Activated naive CD4-positive, alpha-beta T cell treated with anti-CD3 and anti-CD28 coated beads for 36 hours (primary cell): Measurements from ENCODE around the gene UBA3. TPM values are rescaled to one million over a fixed set of nuclear protein-coding genes. Genes with fewer than 3 reads are reported as not detected.

ENCODE experiments used
- CTCF ChIA-PET: fragments of 350-600 bp; sonication (Branson Sonifier 250); formaldehyde crosslinking; loops from one replicate; lab custom pipeline; 2021; ENCODE audit warnings: antibody characterized with exemption; lab: Charles Lee
- DNase-seq: peaks from one replicate; pipeline ENCODE4 v3.0.0-alpha.2; 2020
- H3K27ac Mint-ChIP-seq: one replicate; pipeline ENCODE4 v1.8.0; 2021; ENCODE audit warnings: mild to moderate bottlenecking, mixed read lengths
- H3K27me3 Mint-ChIP-seq: one replicate; pipeline ENCODE4 v1.8.0; 2021; ENCODE audit warnings: low read depth, mixed read lengths
- H3K36me3 Mint-ChIP-seq: one replicate; pipeline ENCODE4 v1.8.0; 2021; ENCODE audit warnings: low read depth, mixed read lengths
- H3K4me1 Mint-ChIP-seq: one replicate; pipeline ENCODE4 v1.8.0; 2021; ENCODE audit warnings: low read depth, mixed read lengths
- H3K4me3 Mint-ChIP-seq: one replicate; pipeline ENCODE4 v1.8.0; 2021; ENCODE audit warnings: mild to moderate bottlenecking, moderate library complexity, mixed read lengths
- H3K9me3 Mint-ChIP-seq: one replicate; pipeline ENCODE4 v1.8.0; 2021; ENCODE audit warnings: mixed read lengths
- intact Hi-C: fragments of 100-400 bp; cut with micrococcal nuclease; formaldehyde crosslinking; loops from one replicate; pipeline ENCODE4 v1.15.1; 2023
- total RNA-seq, 2 experiments: library from RNA; stranded (reverse); gene quantifications; one replicate each; pipeline ENCODE4 v1.2.3, GENCODE V29; 2021

Gene UBA3
- total RNA-seq, 2 experiments from 2014 or later = 65.7 to 66.0 TPM

DNA sequence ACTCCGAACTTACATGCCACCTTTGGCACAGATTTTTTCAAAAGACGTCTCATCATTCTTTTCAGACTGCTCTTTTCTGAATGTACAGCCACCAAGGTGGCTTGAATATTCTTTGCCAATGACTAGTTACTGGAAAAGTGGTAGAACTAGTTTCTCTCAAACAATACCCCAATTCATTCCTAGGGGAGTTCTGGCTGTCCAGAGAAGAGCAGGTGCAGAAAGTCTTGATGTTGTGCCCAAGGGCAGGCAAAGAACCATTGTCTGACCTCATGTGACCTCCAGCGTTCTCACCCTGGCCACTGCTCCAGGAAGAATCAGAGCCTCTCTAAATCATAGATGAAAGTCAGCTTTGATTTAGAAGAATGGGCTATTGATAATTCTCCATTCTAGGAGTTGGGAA is 36.7 kb upstream of the UBA3 start:
- peaks cover 21% of the 10 kb centered on the region for H3K4me1 Mint-ChIP-seq

DNA sequence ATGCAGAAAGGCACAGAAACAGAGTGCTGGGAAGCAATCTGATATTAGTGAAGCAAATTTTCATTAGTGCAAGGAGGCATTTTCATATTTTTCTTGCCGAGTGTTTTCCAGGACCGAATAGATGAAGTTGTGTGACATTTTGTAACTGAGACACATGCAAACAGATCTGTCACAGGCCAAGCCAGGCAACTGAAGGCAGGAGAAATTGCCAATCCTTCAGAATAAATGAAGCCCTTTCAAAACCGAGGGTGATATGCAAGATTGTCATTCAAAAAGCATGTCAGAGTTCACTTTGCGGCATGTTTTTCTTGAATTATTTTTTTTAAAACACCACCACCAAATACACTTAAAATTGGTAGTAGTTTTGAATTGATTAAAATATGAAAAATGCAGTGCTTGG is 36.0 kb upstream of the UBA3 start:
- Mint-ChIP-seq H3K27me3 (no peaks in the 10 kb centered on the region), H3K36me3 (no peaks in the 10 kb centered on the region), H3K9me3 (no peaks in the 10 kb centered on the region), H3K4me1 (peaks cover 20% of the 10 kb centered on the region), H3K27ac (no peak overlapping the region), H3K4me3 (no peak overlapping the region)
- intact Hi-C loops = no loop called here
- no peak for DNase-seq
- CTCF ChIA-PET = interaction anchor here (1.7 kb wide), 1 partner anchor 190 kb away, joined by 4 read pairs; no protein-coding TSS in a partner anchor

More for the DNA sequence above, 36.7 kb upstream of the UBA3 start:
- no peak overlapping the region for H3K4me3 Mint-ChIP-seq
- H3K27ac Mint-ChIP-seq = no peak overlapping the region
- intact Hi-C loops = no loop called here
- H3K27me3 Mint-ChIP-seq = no peaks in the 10 kb centered on the region
- CTCF ChIA-PET = interaction anchor here (1.2 kb wide), 1 partner anchor 190 kb away, joined by 6 read pairs; no protein-coding TSS in a partner anchor
- no peak for DNase-seq
- no peaks in the 10 kb centered on the region for H3K36me3 Mint-ChIP-seq
- H3K9me3 Mint-ChIP-seq = no peaks in the 10 kb centered on the region

- peaks cover 18% of the 10 kb centered on the region for H3K4me1 Mint-ChIP-seq
- no peak overlapping the region for H3K27ac Mint-ChIP-seq
- intact Hi-C loops = no loop called here
- H3K9me3 Mint-ChIP-seq = no peaks in the 10 kb centered on the region
- no peaks in the 10 kb centered on the region for H3K27me3 Mint-ChIP-seq
- no peaks in the 10 kb centered on the region for H3K36me3 Mint-ChIP-seq
- no peak for DNase-seq
- no peak overlapping the region for H3K4me3 Mint-ChIP-seq
- CTCF ChIA-PET = interaction anchor here (0.6 to 1.7 kb wide), 2 partner anchors 70 to 191 kb away, joined by 3 to 4 read pairs; no protein-coding TSS in a partner anchor
Measured at GRCh38 chr3:69115731-69116130, 35.6 kb upstream of the UBA3 start.

- no peak for DNase-seq
- Mint-ChIP-seq H3K36me3 (no peaks in the 10 kb centered on the region), H3K4me3 (no peak overlapping the region), H3K27ac (no peak overlapping the region), H3K27me3 (no peaks in the 10 kb centered on the region), H3K4me1 (peaks cover 22% of the 10 kb centered on the region), H3K9me3 (no peaks in the 10 kb centered on the region)
- intact Hi-C loops = no loop called here
- CTCF ChIA-PET = interaction anchor here (1.1 kb wide), 1 partner anchor 12 kb away, joined by 4 read pairs; no protein-coding TSS in a partner anchor
Measured at GRCh38 chr3:69113536-69113935, 33.4 kb upstream of the UBA3 start.

DNA sequence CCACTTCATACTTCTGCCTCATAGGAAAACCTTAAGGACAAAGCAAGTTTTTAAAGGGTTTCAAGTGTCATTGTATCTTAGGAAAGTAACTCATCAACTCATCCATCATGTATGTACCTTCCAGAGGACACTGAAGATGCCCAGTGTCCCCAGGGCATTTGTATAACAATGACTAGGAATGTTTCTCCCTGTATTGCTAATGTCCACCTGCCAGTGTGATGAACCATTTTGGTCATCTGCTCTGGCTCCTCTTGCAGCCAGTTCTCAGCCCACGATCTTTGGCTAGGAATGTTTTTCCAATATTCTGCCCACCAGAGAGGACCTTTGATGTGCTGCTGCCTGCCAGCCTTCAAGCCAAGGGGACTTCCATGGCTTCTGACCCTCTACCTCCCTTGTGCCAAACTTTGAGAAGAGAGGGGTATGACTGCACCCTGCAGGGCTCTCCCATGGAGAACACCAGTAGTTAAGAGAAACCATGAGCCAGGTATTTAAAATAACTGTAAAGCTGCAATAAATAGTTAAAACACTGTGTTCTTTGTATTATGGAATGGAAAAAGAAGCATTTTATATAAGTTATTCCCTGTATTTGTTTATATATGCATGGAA is 30.9 kb upstream of the UBA3 start:
- Mint-ChIP-seq H3K27ac (no peak overlapping the region), H3K4me1 (peaks cover 28% of the 10 kb centered on the region), H3K4me3 (no peak overlapping the region), H3K9me3 (no peaks in the 10 kb centered on the region), H3K27me3 (no peaks in the 10 kb centered on the region), H3K36me3 (no peaks in the 10 kb centered on the region)
- CTCF ChIA-PET = interaction anchor here (0.9 kb wide), 1 partner anchor 51 kb away, joined by 3 read pairs; no protein-coding TSS in a partner anchor
- DNase-seq = no peak
- intact Hi-C loops = no loop called here

DNA sequence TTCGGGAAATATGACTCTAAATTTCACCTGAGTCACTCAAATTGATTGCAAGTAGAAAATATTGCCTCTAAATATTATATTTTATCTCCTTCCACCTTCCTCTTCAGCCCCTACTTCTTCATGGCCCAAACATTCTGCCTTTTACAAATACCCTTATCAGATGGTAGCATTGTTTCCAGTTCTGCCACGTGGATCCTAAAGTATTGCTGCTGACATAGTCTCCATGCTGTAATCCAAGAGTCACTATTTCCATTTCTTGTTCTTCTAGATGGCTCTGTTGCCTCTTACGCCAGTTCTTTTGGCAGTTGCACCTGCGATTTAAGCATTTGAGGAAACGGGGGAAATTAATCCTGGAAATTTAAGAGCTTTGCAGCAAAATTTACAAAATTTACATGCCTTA is 28.6 kb upstream of the UBA3 start:
- H3K4me1 Mint-ChIP-seq = peaks cover 39% of the 10 kb centered on the region
- H3K36me3 Mint-ChIP-seq = peaks cover 9% of the 10 kb centered on the region
- H3K9me3 Mint-ChIP-seq = no peaks in the 10 kb centered on the region
- intact Hi-C loops = no loop called here
- H3K27ac Mint-ChIP-seq = no peak overlapping the region
- H3K27me3 Mint-ChIP-seq = no peaks in the 10 kb centered on the region
- DNase-seq = no peak
- CTCF ChIA-PET = interaction anchor here (1.0 kb wide), 2 partner anchors 11 to 51 kb away, joined by 3 read pairs; no protein-coding TSS in a partner anchor
- H3K4me3 Mint-ChIP-seq = no peak overlapping the region

DNA sequence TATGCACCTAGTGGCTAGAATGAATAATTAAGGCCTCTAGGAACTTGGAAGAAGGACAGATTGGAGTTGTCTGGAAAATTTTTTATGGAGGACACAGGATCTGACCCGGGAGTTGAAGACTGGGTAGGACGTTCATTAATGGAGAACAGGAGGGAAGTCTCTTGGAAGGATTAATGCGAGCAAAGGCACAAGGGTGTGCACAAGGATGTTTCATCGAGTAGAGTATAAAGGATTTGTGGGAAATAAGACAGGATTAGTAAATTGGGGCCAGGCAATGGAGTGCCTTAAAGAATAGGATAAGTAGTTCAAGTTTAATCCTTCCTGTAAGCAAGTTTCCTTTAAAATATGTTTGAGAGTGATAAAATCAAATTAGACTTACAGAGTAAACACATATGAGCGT is 27.7 kb upstream of the UBA3 start:
- H3K9me3 Mint-ChIP-seq = no peaks in the 10 kb centered on the region
- H3K4me3 Mint-ChIP-seq = no peak overlapping the region
- DNase-seq = no peak
- no peak overlapping the region for H3K27ac Mint-ChIP-seq
- peaks cover 14% of the 10 kb centered on the region for H3K36me3 Mint-ChIP-seq
- CTCF ChIA-PET = no interaction called here
- intact Hi-C loops = no loop called here
- H3K4me1 Mint-ChIP-seq = peaks cover 39% of the 10 kb centered on the region
- no peaks in the 10 kb centered on the region for H3K27me3 Mint-ChIP-seq

DNA sequence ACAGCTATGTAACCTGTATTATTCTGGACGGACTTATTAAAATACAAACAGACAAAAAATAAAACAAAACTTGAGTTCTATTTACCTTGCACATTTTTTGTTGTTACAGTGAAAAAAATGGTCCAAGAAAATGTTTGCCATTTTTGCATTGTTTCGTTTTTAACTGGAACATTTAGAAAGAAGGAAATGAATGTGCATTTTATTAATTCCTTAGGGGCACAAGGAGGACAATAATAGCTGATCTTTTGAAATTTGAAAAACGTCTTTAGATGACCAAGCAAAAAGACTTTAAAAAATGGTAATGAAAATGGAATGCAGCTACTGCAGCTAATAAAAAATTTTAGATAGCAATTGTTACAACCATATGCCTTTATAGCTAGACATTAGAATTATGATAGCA is 25.2 kb upstream of the UBA3 start:
- intact Hi-C loops = no loop called here
- no peaks in the 10 kb centered on the region for H3K27me3 Mint-ChIP-seq
- CTCF ChIA-PET = interaction anchor here (0.7 to 1.7 kb wide), 3 partner anchors 11 to 136 kb away, joined by 3 to 5 read pairs (median 3); no protein-coding TSS in a partner anchor
- peak overlapping the region; percentile 13 for H3K27ac Mint-ChIP-seq
- peaks cover 46% of the 10 kb centered on the region for H3K4me1 Mint-ChIP-seq
- no peaks in the 10 kb centered on the region for H3K9me3 Mint-ChIP-seq
- H3K36me3 Mint-ChIP-seq = peaks cover 28% of the 10 kb centered on the region
- no peak overlapping the region for H3K4me3 Mint-ChIP-seq
- no peak for DNase-seq

DNA sequence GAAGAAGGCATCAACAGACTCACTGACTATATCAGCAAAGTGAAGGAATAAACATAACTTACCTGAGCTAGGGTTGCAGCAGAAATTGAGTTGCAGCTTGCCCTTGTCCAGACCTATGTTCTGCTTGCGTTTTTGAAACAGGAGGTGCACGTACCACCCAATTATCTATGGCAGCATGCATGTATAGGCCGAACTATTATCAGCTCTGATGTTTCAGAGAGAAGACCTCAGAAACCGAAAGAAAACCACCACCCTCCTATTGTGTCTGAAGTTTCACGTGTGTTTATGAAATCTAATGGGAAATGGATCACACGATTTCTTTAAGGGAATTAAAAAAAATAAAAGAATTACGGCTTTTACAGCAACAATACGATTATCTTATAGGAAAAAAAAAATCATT is 24.4 kb upstream of the UBA3 start:
- no peak for DNase-seq
- Mint-ChIP-seq H3K4me1 (peaks cover 50% of the 10 kb centered on the region), H3K36me3 (peaks cover 33% of the 10 kb centered on the region), H3K27me3 (no peaks in the 10 kb centered on the region), H3K27ac (peak overlapping the region; percentile 7), H3K9me3 (no peaks in the 10 kb centered on the region), H3K4me3 (no peak overlapping the region)
- intact Hi-C loops = no loop called here
- CTCF ChIA-PET = interaction anchor here (0.7 to 1.1 kb wide), 2 partner anchors 16 to 136 kb away, joined by 3 read pairs; no protein-coding TSS in a partner anchor

DNA sequence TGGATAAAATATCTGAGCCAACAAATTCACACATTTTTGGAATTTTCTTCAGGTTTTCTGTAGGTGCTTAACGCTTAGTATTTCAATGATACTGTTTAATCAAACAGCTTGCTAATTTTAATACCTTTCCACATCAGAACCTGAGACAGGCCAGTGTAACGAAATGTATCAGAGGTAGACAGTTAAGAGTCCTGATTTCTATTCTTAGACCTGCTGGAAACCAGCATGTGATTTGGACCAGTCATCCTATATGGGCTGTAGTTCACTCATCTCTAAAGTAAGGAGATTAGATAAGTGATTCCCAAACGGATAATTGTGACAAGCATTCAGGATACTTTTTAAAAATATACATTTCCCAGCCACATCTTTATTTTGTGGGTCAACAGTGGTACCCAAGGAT is 23.0 kb upstream of the UBA3 start:
- Mint-ChIP-seq H3K36me3 (peaks cover 36% of the 10 kb centered on the region), H3K4me3 (no peak overlapping the region), H3K27ac (no peak overlapping the region), H3K4me1 (peaks cover 51% of the 10 kb centered on the region), H3K27me3 (no peaks in the 10 kb centered on the region), H3K9me3 (no peaks in the 10 kb centered on the region)
- DNase-seq = no peak
- intact Hi-C loops = no loop called here
- CTCF ChIA-PET = no interaction called here

- intact Hi-C loops = no loop called here
- no peaks in the 10 kb centered on the region for H3K27me3 Mint-ChIP-seq
- no peaks in the 10 kb centered on the region for H3K9me3 Mint-ChIP-seq
- H3K27ac Mint-ChIP-seq = no peak overlapping the region
- H3K4me3 Mint-ChIP-seq = no peak overlapping the region
- H3K4me1 Mint-ChIP-seq = peaks cover 51% of the 10 kb centered on the region
- CTCF ChIA-PET = no interaction called here
- DNase-seq = no peak
- H3K36me3 Mint-ChIP-seq = peaks cover 40% of the 10 kb centered on the region
Measured at GRCh38 chr3:69102384-69102783, 22.2 kb upstream of the UBA3 start.

DNA sequence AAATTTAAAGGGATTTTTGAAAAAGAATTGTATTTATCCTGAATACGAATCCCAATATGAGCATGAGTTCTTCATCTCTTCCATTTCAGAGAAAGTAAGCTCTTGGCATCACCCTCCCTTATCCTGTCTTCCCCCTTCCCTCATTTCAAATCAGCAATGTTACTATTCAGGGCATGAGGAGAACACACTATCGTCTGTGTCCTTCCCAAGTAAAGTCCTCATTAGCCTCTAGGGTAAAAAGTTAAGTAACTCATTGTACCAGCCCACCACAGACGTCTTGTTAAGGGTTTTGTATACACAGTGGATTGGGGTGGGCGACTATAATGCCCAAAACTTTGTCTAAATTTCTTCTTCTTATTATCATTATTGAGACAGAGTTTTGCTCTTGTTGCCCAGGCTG is 19.4 kb upstream of the UBA3 start:
- Mint-ChIP-seq H3K36me3 (peaks cover 48% of the 10 kb centered on the region), H3K4me3 (no peak overlapping the region), H3K27ac (no peak overlapping the region), H3K4me1 (peaks cover 67% of the 10 kb centered on the region), H3K27me3 (no peaks in the 10 kb centered on the region), H3K9me3 (no peaks in the 10 kb centered on the region)
- intact Hi-C loops = no loop called here
- CTCF ChIA-PET = interaction anchor here (0.7 to 1.7 kb wide), 3 partner anchors 16 to 46 kb away, joined by 3 to 5 read pairs (median 3); no protein-coding TSS in a partner anchor
- no peak for DNase-seq
